Measurements from ENCODE around the gene MOB3C.
"Not testable (repeated sequence)": the region's sequence is repeated elsewhere in the genome, so short reads cannot be mapped to it uniquely, and the experiment has no call there.

Gene MOB3C

GRCh38 chr1:46653405-46653958 lies 36.9 kb upstream of the MOB3C start:
- Histone ChIP-seq H3K4me3 (ENCODE audit: low read length in 2 of 2) (peak overlapping the region; percentile 56 to 65), H3K27ac (ENCODE audit: low read depth in 2 of 2, low read length in 2 of 2) (peak overlapping the region; percentile 75 to 81), H3K9me3 (ENCODE audit: control insufficient read depth in 2 of 2, low read length in 2 of 2) (no peaks in the 10 kb centered on the region), H3K36me3 (ENCODE audit: control insufficient read depth in 2 of 2, insufficient read depth in 2 of 2, low read length in 2 of 2) (peaks cover 26 to 34% of the 10 kb centered on the region in 2 donors), H3K9ac (ENCODE audit: low read depth in 1 of 2, low read length in 2 of 2) (peak overlapping the region; percentile 42 to 47), H3K4me1 (ENCODE audit: control insufficient read depth in 2 of 2, insufficient read depth in 2 of 2, low read length in 2 of 2) (peaks cover 7 to 10% of the 10 kb centered on the region in 2 donors), H3K27me3 (ENCODE audit: control insufficient read depth in 2 of 2, insufficient read depth in 2 of 2, low read length in 2 of 2) (no peaks in the 10 kb centered on the region)

- H3K36me3 ChIP-seq (ENCODE audit: control insufficient read depth in 2 of 2, insufficient read depth in 2 of 2, low read length in 2 of 2) = peaks cover 17 to 26% of the 10 kb centered on the region in 2 donors
- no peak overlapping the region for H3K9ac ChIP-seq (ENCODE audit: low read depth in 1 of 2, low read length in 2 of 2)
- H3K27ac ChIP-seq (ENCODE audit: low read depth in 2 of 2, low read length in 2 of 2) = peak overlapping the region; percentile 62 to 81
- H3K4me3 ChIP-seq (ENCODE audit: low read length in 2 of 2) = no peak overlapping the region
- peaks cover 7 to 10% of the 10 kb centered on the region in 2 donors for H3K4me1 ChIP-seq (ENCODE audit: control insufficient read depth in 2 of 2, insufficient read depth in 2 of 2, low read length in 2 of 2)
- no peaks in the 10 kb centered on the region for H3K9me3 ChIP-seq (ENCODE audit: control insufficient read depth in 2 of 2, low read length in 2 of 2)
- H3K27me3 ChIP-seq (ENCODE audit: control insufficient read depth in 2 of 2, insufficient read depth in 2 of 2, low read length in 2 of 2) = no peaks in the 10 kb centered on the region
These were observed 35.9 kb upstream of the MOB3C start for GRCh38 chr1:46652321-46653100.

GRCh38 chr1:46651152-46651551 lies 34.5 kb upstream of the MOB3C start:
- Histone ChIP-seq H3K36me3 (ENCODE audit: control insufficient read depth in 2 of 2, insufficient read depth in 2 of 2, low read length in 2 of 2) (peaks cover 16 to 20% of the 10 kb centered on the region in 2 donors), H3K4me1 (ENCODE audit: control insufficient read depth in 2 of 2, insufficient read depth in 2 of 2, low read length in 2 of 2) (peaks cover 7 to 10% of the 10 kb centered on the region in 2 donors)
- not testable (repeated sequence) for H3K27me3 ChIP-seq (ENCODE audit: control insufficient read depth in 2 of 2, insufficient read depth in 2 of 2, low read length in 2 of 2); H3K9ac ChIP-seq (ENCODE audit: low read depth in 1 of 2, low read length in 2 of 2); H3K9me3 ChIP-seq (ENCODE audit: control insufficient read depth in 2 of 2, low read length in 2 of 2); H3K4me3 ChIP-seq (ENCODE audit: low read length in 2 of 2); H3K27ac ChIP-seq (ENCODE audit: low read depth in 2 of 2, low read length in 2 of 2)

GRCh38 chr1:46650491-46650890 lies 33.9 kb upstream of the MOB3C start:
- Histone ChIP-seq H3K4me1 (ENCODE audit: control insufficient read depth in 2 of 2, insufficient read depth in 2 of 2, low read length in 2 of 2) (peaks cover 7 to 10% of the 10 kb centered on the region in 2 donors), H3K27ac (ENCODE audit: low read depth in 2 of 2, low read length in 2 of 2) (no peak overlapping the region), H3K36me3 (ENCODE audit: control insufficient read depth in 2 of 2, insufficient read depth in 2 of 2, low read length in 2 of 2) (peaks cover 12 to 15% of the 10 kb centered on the region in 2 donors), H3K4me3 (ENCODE audit: low read length in 2 of 2) (no peak overlapping the region), H3K9me3 (ENCODE audit: control insufficient read depth in 2 of 2, low read length in 2 of 2) (no peaks in the 10 kb centered on the region), H3K9ac (ENCODE audit: low read depth in 1 of 2, low read length in 2 of 2) (no peak overlapping the region), H3K27me3 (ENCODE audit: control insufficient read depth in 2 of 2, insufficient read depth in 2 of 2, low read length in 2 of 2) (no peaks in the 10 kb centered on the region)

- Histone ChIP-seq H3K27me3 (ENCODE audit: control insufficient read depth in 2 of 2, insufficient read depth in 2 of 2, low read length in 2 of 2) (no peaks in the 10 kb centered on the region), H3K4me1 (ENCODE audit: control insufficient read depth in 2 of 2, insufficient read depth in 2 of 2, low read length in 2 of 2) (peaks cover 7 to 10% of the 10 kb centered on the region in 2 donors), H3K36me3 (ENCODE audit: control insufficient read depth in 2 of 2, insufficient read depth in 2 of 2, low read length in 2 of 2) (peaks cover 8 to 15% of the 10 kb centered on the region in 2 donors), H3K4me3 (ENCODE audit: low read length in 2 of 2) (no peak overlapping the region), H3K9ac (ENCODE audit: low read depth in 1 of 2, low read length in 2 of 2) (no peak overlapping the region), H3K9me3 (ENCODE audit: control insufficient read depth in 2 of 2, low read length in 2 of 2) (no peaks in the 10 kb centered on the region), H3K27ac (ENCODE audit: low read depth in 2 of 2, low read length in 2 of 2) (no peak overlapping the region)
These were observed 33.2 kb upstream of the MOB3C start for GRCh38 chr1:46649764-46650163.

- H3K4me1 ChIP-seq (ENCODE audit: control insufficient read depth in 2 of 2, insufficient read depth in 2 of 2, low read length in 2 of 2) = peaks cover 8 to 9% of the 10 kb centered on the region in 2 donors
- H3K27ac ChIP-seq (ENCODE audit: low read depth in 2 of 2, low read length in 2 of 2) = no peak overlapping the region
- no peak overlapping the region for H3K9ac ChIP-seq (ENCODE audit: low read depth in 1 of 2, low read length in 2 of 2)
- H3K27me3 ChIP-seq (ENCODE audit: control insufficient read depth in 2 of 2, insufficient read depth in 2 of 2, low read length in 2 of 2) = no peaks in the 10 kb centered on the region
- no peaks in the 10 kb centered on the region for H3K9me3 ChIP-seq (ENCODE audit: control insufficient read depth in 2 of 2, low read length in 2 of 2)
- peaks cover 7 to 12% of the 10 kb centered on the region in 2 donors for H3K36me3 ChIP-seq (ENCODE audit: control insufficient read depth in 2 of 2, insufficient read depth in 2 of 2, low read length in 2 of 2)
- no peak overlapping the region for H3K4me3 ChIP-seq (ENCODE audit: low read length in 2 of 2)
These were observed 31.0 kb upstream of the MOB3C start for GRCh38 chr1:46647611-46648010.

- H3K9me3 ChIP-seq (ENCODE audit: control insufficient read depth in 2 of 2, low read length in 2 of 2) = no peaks in the 10 kb centered on the region
- H3K36me3 ChIP-seq (ENCODE audit: control insufficient read depth in 2 of 2, insufficient read depth in 2 of 2, low read length in 2 of 2) = peaks cover 10 to 15% of the 10 kb centered on the region in 2 donors
- H3K9ac ChIP-seq (ENCODE audit: low read depth in 1 of 2, low read length in 2 of 2) = no peak overlapping the region
- H3K4me3 ChIP-seq (ENCODE audit: low read length in 2 of 2) = no peak overlapping the region
- no peaks in the 10 kb centered on the region for H3K27me3 ChIP-seq (ENCODE audit: control insufficient read depth in 2 of 2, insufficient read depth in 2 of 2, low read length in 2 of 2)
- H3K27ac ChIP-seq (ENCODE audit: low read depth in 2 of 2, low read length in 2 of 2) = no peak overlapping the region
- peaks cover 7 to 8% of the 10 kb centered on the region in 2 donors for H3K4me1 ChIP-seq (ENCODE audit: control insufficient read depth in 2 of 2, insufficient read depth in 2 of 2, low read length in 2 of 2)
These were observed 30.2 kb upstream of the MOB3C start for GRCh38 chr1:46646844-46647243.

GRCh38 chr1:46646331-46646730 lies 29.7 kb upstream of the MOB3C start:
- peaks cover 10 to 16% of the 10 kb centered on the region in 2 donors for H3K36me3 ChIP-seq (ENCODE audit: control insufficient read depth in 2 of 2, insufficient read depth in 2 of 2, low read length in 2 of 2)
- no peaks in the 10 kb centered on the region for H3K9me3 ChIP-seq (ENCODE audit: control insufficient read depth in 2 of 2, low read length in 2 of 2)
- H3K9ac ChIP-seq (ENCODE audit: low read depth in 1 of 2, low read length in 2 of 2) = no peak overlapping the region
- no peak overlapping the region for H3K4me3 ChIP-seq (ENCODE audit: low read length in 2 of 2)
- no peaks in the 10 kb centered on the region for H3K27me3 ChIP-seq (ENCODE audit: control insufficient read depth in 2 of 2, insufficient read depth in 2 of 2, low read length in 2 of 2)
- H3K27ac ChIP-seq (ENCODE audit: low read depth in 2 of 2, low read length in 2 of 2) = no peak overlapping the region
- peaks cover 7 to 8% of the 10 kb centered on the region in 2 donors for H3K4me1 ChIP-seq (ENCODE audit: control insufficient read depth in 2 of 2, insufficient read depth in 2 of 2, low read length in 2 of 2)

GRCh38 chr1:46645815-46646214 lies 29.2 kb upstream of the MOB3C start:
- Histone ChIP-seq H3K4me1 (ENCODE audit: control insufficient read depth in 2 of 2, insufficient read depth in 2 of 2, low read length in 2 of 2) (peaks cover 7 to 8% of the 10 kb centered on the region in 2 donors), H3K27ac (ENCODE audit: low read depth in 2 of 2, low read length in 2 of 2) (no peak overlapping the region), H3K9ac (ENCODE audit: low read depth in 1 of 2, low read length in 2 of 2) (no peak overlapping the region), H3K27me3 (ENCODE audit: control insufficient read depth in 2 of 2, insufficient read depth in 2 of 2, low read length in 2 of 2) (no peaks in the 10 kb centered on the region), H3K36me3 (ENCODE audit: control insufficient read depth in 2 of 2, insufficient read depth in 2 of 2, low read length in 2 of 2) (peaks cover 10 to 16% of the 10 kb centered on the region in 2 donors), H3K9me3 (ENCODE audit: control insufficient read depth in 2 of 2, low read length in 2 of 2) (no peaks in the 10 kb centered on the region), H3K4me3 (ENCODE audit: low read length in 2 of 2) (no peak overlapping the region)

- peak overlapping the region; percentile 44 to 46 for H3K27ac ChIP-seq (ENCODE audit: low read depth in 2 of 2, low read length in 2 of 2)
- no peak overlapping the region for H3K4me3 ChIP-seq (ENCODE audit: low read length in 2 of 2)
- H3K27me3 ChIP-seq (ENCODE audit: control insufficient read depth in 2 of 2, insufficient read depth in 2 of 2, low read length in 2 of 2) = no peaks in the 10 kb centered on the region
- peaks cover 8 to 11% of the 10 kb centered on the region in 2 donors for H3K4me1 ChIP-seq (ENCODE audit: control insufficient read depth in 2 of 2, insufficient read depth in 2 of 2, low read length in 2 of 2)
- H3K9ac ChIP-seq (ENCODE audit: low read depth in 1 of 2, low read length in 2 of 2) = no peak overlapping the region
- no peaks in the 10 kb centered on the region for H3K9me3 ChIP-seq (ENCODE audit: control insufficient read depth in 2 of 2, low read length in 2 of 2)
- H3K36me3 ChIP-seq (ENCODE audit: control insufficient read depth in 2 of 2, insufficient read depth in 2 of 2, low read length in 2 of 2) = peaks cover 7 to 12% of the 10 kb centered on the region in 2 donors
These were observed 26.8 kb upstream of the MOB3C start for GRCh38 chr1:46643368-46643775.
